ENCODE measurements around the gene SRM. TPM values are rescaled to one million over a fixed set of nuclear protein-coding genes. Genes with fewer than 3 reads are reported as not detected.
"Not testable (repeated sequence)": the region's sequence is repeated elsewhere in the genome, so short reads cannot be mapped to it uniquely, and the experiment has no call there.

SRM gene
- total and polyA plus RNA-seq, 2 donors (not counting 1 experiment from before 2014, with no cell fraction given) = 38.9 to 79.2 TPM

DNA sequence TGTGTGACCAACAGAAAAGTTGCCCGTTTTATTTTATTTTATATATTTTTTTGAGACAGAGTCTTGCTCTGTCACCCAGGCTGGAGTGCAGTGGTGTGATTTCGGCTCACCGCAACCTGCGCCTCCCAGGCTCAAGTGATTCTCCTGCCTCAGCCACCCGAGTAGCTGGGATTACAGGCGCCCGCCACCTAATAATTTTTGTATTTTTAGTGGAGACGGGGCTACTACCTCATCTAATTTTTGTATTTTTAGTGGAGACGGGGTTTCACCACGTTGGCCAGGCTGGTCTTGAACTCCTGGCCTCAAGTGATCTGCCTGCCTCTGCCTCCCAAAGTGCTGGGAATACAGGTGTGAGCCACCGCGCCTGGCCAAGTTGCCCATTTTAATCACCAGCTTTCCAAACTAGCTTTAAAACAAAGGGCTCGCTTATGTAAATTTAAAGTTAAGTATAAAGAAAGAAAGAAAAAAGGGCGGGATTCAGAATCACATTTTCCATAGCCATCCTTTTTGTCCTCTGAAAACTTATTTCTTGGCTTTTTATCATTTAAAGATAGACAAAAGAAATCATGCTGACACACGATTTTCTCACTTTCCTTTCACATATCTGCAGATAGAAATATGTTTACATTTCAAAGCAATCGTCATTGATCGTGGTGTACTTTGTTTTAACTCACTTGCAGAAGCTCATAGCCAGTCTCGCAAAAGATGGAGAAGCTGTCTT is 22.6 kb downstream of the SRM start:
- WGBS (ENCODE audit: insufficient coverage) = 67% methylated on average over 7 of the region's 18 CpGs
- not testable (repeated sequence) for H3K27ac Mint-ChIP-seq; H3K9ac ChIP-seq (ENCODE audit: low read length); H2AFZ ChIP-seq (ENCODE audit: insufficient read depth, low read depth, low read length, poor library complexity, severe bottlenecking); H3K36me3 ChIP-seq (replicated peaks in 1 of 2; ENCODE audit: control extremely low read depth in 1 of 2, control insufficient read depth in 1 of 2, extremely low read depth in 1 of 2, insufficient read depth in 2 of 2, low read length in 1 of 2); DNase-seq; H3K4me2 ChIP-seq (replicated peaks; ENCODE audit: low read depth, low read length, poor library complexity, severe bottlenecking); H3K4me3 ChIP-seq (ENCODE audit: control extremely low read depth in 1 of 5, extremely low read depth in 1 of 5, insufficient read depth in 1 of 5, low read depth in 2 of 5, low read length in 4 of 5); H3K4me1 ChIP-seq (ENCODE audit: control insufficient read depth in 2 of 2, insufficient read depth in 2 of 2, low read length in 2 of 2); H3K4me1 Mint-ChIP-seq; H4K20me1 ChIP-seq (ENCODE audit: control insufficient read depth, insufficient read depth, low read length, poor library complexity, severe bottlenecking); H3K27me3 Mint-ChIP-seq; H3K9me3 Mint-ChIP-seq (ENCODE audit: insufficient read depth); H3K4me3 Mint-ChIP-seq; H3K9me3 ChIP-seq (ENCODE audit: control extremely low read depth in 1 of 3, control insufficient read depth in 2 of 3, insufficient read depth in 1 of 3, low read length in 2 of 3); ATAC-seq (ENCODE audit: low read depth); H3K79me2 ChIP-seq (ENCODE audit: control insufficient read depth, insufficient read depth, low read length); H3K27ac ChIP-seq (ENCODE audit: low read length in 2 of 2)
- ChIA-PET CTCF (interaction anchor here (0.5 to 3.9 kb wide), 67 partner anchors 8 to 873 kb away, joined by 3 to 156 read pairs (median 5); partner anchors contain the start of genes AGTRAP, EXOSC10, FBXO6 and MASP2), POLR2A (interaction anchor here (0.6 to 1.3 kb wide), 3 partner anchors 23 to 324 kb away, joined by 3 to 6 read pairs (median 6); partner anchors contain the start of gene SRM)
- intact Hi-C loops (cut with micrococcal nuclease) = loop anchor here (1.0 to 5.0 kb wide), 5 partner anchors 62 to 857 kb away; partner anchors contain the start of gene EXOSC10
- peaks cover 0 to 13% (median 2%) of the 10 kb centered on the region in 4 experiments for H3K27me3 ChIP-seq (replicated peaks in 1 of 4; ENCODE audit: control extremely low read depth in 1 of 4, control insufficient read depth in 3 of 4, insufficient read depth in 4 of 4, low read length in 3 of 4)

DNA sequence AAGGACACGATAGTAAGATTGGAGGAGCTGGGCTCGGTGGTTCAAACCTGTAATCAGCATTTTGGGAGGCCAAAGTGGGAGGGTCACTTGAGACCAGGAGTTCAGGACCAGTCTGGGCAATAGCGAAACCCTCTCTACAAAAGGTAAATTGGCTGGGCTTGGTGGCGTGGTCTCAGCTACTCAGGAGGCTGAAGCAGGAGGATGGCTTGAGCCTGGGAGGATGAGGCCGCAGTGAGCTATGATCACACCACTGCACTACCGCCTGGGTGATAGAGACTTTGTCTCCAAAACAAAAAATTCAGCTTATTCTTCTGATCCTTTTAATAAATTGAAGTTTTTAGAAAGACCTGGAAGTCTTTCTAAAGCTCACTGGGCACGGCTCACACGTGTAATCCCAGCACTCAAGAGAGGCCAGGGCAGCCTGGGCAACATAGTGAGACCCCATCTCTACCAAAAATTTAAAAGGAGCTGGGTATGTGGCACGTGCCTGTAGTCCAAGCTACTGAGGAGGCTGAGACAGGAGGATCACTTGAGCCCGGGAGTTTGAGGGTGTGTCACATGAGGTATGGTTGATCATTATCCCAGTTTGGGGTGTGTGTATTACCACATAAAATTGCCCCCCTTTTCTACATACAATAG is 28.1 kb downstream of the SRM start:
- DNase-seq = no peak
- no peak overlapping the region for H3K4me3 ChIP-seq (ENCODE audit: control extremely low read depth in 1 of 5, extremely low read depth in 1 of 5, insufficient read depth in 1 of 5, low read depth in 2 of 5, low read length in 4 of 5)
- CTCF ChIA-PET = interaction anchor here (0.6 to 1.4 kb wide), 2 partner anchors 33 to 209 kb away, joined by 3 to 5 read pairs; no protein-coding TSS in a partner anchor
- Mint-ChIP-seq H3K27ac (no peak overlapping the region), H3K9me3 (ENCODE audit: insufficient read depth) (no peaks in the 10 kb centered on the region), H3K4me3 (no peak overlapping the region), H3K4me1 (no peaks in the 10 kb centered on the region), H3K27me3 (no peaks in the 10 kb centered on the region)
- no peaks in the 10 kb centered on the region for H3K4me1 ChIP-seq (ENCODE audit: control insufficient read depth in 2 of 2, insufficient read depth in 2 of 2, low read length in 2 of 2)
- no peak overlapping the region for H2AFZ ChIP-seq (ENCODE audit: insufficient read depth, low read depth, low read length, poor library complexity, severe bottlenecking)
- intact Hi-C loops (cut with micrococcal nuclease) = no loop called here
- ATAC-seq (ENCODE audit: low read depth) = no peak
- WGBS (ENCODE audit: insufficient coverage) = 100% methylated on average over 2 of the region's 10 CpGs
- no peak overlapping the region for H3K4me2 ChIP-seq (replicated peaks; ENCODE audit: low read depth, low read length, poor library complexity, severe bottlenecking)
- H3K27me3 ChIP-seq (replicated peaks in 1 of 4; ENCODE audit: control extremely low read depth in 1 of 4, control insufficient read depth in 3 of 4, insufficient read depth in 4 of 4, low read length in 3 of 4) = no peaks in the 10 kb centered on the region
- peaks cover 4 to 9% of the 10 kb centered on the region in 2 experiments for H3K36me3 ChIP-seq (replicated peaks in 1 of 2; ENCODE audit: control extremely low read depth in 1 of 2, control insufficient read depth in 1 of 2, extremely low read depth in 1 of 2, insufficient read depth in 2 of 2, low read length in 1 of 2)
- H3K9me3 ChIP-seq (ENCODE audit: control extremely low read depth in 1 of 3, control insufficient read depth in 2 of 3, insufficient read depth in 1 of 3, low read length in 2 of 3) = no peaks in the 10 kb centered on the region
- H3K27ac ChIP-seq (ENCODE audit: low read length in 2 of 2) = no peak overlapping the region
- no peak overlapping the region for H3K9ac ChIP-seq (ENCODE audit: low read length)
- no peaks in the 10 kb centered on the region for H4K20me1 ChIP-seq (ENCODE audit: control insufficient read depth, insufficient read depth, low read length, poor library complexity, severe bottlenecking)
- H3K79me2 ChIP-seq (ENCODE audit: control insufficient read depth, insufficient read depth, low read length) = no peaks in the 10 kb centered on the region
- POLR2A ChIA-PET = no interaction called here
- TF ChIP-seq CTCF (IDR thresholded peaks at IDR 0.05) = no peak
- no peak for TF ChIP-seq EZH2 (IDR thresholded peaks at IDR 0.05; ENCODE audit: borderline replicate concordance, insufficient read depth, low read depth, low read length, poor library complexity, severe bottlenecking)
